HUES64 (cell line): ENCODE results near the gene MORF4L2.
"Not testable (repeated sequence)": the region's sequence is repeated elsewhere in the genome, so short reads cannot be mapped to it uniquely, and the experiment has no call there.

Experiments used
- H3K27ac ChIP-seq: 2 replicates; pipeline ENCODE4 v1.7.0; 2013; ENCODE audit warnings: low read depth, low read length, inconsistent platforms
- H3K27me3 ChIP-seq: 2 replicates; pipeline ENCODE4 v1.6.1; 2013; ENCODE audit warnings: mild to moderate bottlenecking, low read length; ENCODE audit not compliant: insufficient read depth
- H3K36me3 ChIP-seq: 2 replicates; pipeline ENCODE4 v1.6.1; 2013; ENCODE audit warnings: mild to moderate bottlenecking, low read length; ENCODE audit not compliant: insufficient read depth
- H3K4me1 ChIP-seq: 2 replicates; pipeline ENCODE4 v1.6.1; 2013; ENCODE audit warnings: mild to moderate bottlenecking, low read length, moderate library complexity; ENCODE audit not compliant: insufficient read depth
- H3K4me3 ChIP-seq: 2 replicates; pipeline ENCODE4 v1.5.1; 2013; ENCODE audit warnings: mild to moderate bottlenecking, low read length, moderate library complexity
- H3K9ac ChIP-seq: 2 replicates; pipeline ENCODE4 v1.6.1; 2013; ENCODE audit warnings: mild to moderate bottlenecking, low read depth, low read length
- H3K9me3 ChIP-seq: 2 replicates; pipeline ENCODE4 v1.6.1; 2013; ENCODE audit warnings: low read depth, low read length; ENCODE audit not compliant: insufficient read depth
- WGBS: fragments of 150-250, 120-280 bp; methylation state at CpG from one replicate; pipeline ENCODE4 v1.1.7; 2013; ENCODE audit warnings: missing lambda C conversion rate; 5-methylcytosine and 5-hydroxymethylcytosine counted together

MORF4L2 gene

DNA sequence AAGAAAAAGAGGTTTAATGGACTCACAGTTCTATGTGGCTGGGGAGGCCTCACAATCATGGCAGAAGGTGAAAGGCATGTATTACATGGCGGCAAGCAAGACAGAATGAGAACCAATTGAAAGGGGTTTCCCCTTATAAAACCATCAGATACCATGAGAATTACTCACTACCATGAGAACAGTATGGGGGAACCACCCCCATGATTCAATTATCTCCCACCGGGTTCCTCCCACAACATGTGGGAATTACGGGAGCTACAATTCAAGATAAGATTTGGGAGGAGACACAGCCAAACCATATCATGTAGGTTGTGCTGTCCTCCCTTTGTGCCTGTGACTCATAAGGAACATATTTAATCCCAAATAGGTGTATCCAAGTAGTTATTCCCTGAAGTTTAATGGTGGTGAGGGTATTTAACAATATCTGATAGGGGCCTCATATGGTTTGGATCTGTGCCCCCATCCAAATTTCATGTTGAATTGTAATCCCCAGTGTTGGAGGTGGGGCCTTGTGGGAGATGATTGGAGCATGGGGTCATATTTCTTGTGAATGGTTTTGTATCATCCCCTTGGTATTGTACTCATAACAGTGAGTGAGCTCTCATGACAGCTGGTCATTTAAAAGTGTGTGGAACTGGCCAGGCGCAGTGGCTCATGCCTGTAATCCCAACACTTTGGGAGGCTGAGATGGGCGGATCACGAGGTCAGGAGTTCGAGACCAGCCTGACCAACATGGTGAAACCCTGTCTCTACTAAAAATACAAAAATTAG is 31.1 kb downstream of the MORF4L2 start:
- H3K27ac ChIP-seq, H3K4me3 ChIP-seq, H3K36me3 ChIP-seq, H3K27me3 ChIP-seq, H3K4me1 ChIP-seq, H3K9ac ChIP-seq, H3K9me3 ChIP-seq: not testable (repeated sequence)
- 96% methylated on average over 7 of the region's 7 CpGs for WGBS

DNA sequence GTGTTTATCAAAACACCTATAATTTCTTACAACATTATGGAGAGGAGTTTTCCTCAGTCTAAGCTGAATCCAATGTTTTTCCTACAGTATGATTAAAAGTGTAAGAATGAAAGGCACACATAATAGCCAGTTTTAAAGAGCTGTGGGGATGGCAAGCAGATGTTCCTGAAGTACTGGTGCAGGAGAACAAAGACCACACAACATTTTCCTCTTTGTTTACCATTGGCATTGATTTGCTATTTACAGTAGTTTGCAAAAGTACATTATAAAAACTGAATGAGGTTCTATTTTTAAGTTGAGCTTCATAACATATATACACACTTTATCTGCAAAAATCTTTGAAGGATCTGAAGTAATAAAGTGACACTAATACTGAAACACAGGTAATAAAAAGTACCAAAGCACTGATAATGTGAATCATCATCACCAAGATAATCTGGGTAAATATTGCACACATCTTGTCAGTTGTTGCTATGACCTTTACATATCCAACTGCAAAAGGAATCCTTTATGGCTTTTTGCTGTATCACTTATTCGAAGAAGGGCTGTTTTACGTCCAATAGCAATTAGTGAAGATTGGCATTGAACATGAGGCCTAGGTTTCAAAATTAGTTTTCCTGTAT is 35.2 kb downstream of the MORF4L2 start:
- Histone ChIP-seq H3K36me3 (no peaks in the 10 kb centered on the region), H3K27me3 (no peaks in the 10 kb centered on the region), H3K9me3 (no peaks in the 10 kb centered on the region), H3K4me1 (no peaks in the 10 kb centered on the region), H3K9ac (no peak overlapping the region), H3K4me3 (no peak overlapping the region), H3K27ac (no peak overlapping the region)
- WGBS = no CpG with 5 or more reads among the region's 2 CpGs

DNA sequence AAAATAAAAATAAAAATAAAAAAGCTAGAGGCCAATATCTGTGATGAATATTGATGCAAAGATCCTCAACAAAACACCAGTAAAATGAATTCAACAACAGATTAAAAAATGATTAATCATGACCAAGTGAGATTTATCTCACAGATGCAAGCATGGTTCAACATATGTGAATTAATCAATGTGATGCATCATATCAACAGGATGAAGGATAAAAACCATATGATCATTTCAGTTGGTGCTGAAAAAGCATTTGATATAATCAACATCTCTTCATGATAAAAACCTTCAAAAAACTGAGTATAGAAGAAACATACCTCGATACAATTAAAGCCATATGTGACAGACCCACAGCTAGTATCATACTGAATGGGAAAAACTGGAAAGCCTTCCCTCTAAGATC is 38.9 kb downstream of the MORF4L2 start:
- Histone ChIP-seq H3K9ac (no peak overlapping the region), H3K36me3 (no peaks in the 10 kb centered on the region), H3K4me3 (no peak overlapping the region), H3K4me1 (no peaks in the 10 kb centered on the region), H3K27me3 (no peaks in the 10 kb centered on the region), H3K9me3 (no peaks in the 10 kb centered on the region), H3K27ac (no peak overlapping the region)
- WGBS = 100% methylated on average over 1 of the region's 1 CpG

DNA sequence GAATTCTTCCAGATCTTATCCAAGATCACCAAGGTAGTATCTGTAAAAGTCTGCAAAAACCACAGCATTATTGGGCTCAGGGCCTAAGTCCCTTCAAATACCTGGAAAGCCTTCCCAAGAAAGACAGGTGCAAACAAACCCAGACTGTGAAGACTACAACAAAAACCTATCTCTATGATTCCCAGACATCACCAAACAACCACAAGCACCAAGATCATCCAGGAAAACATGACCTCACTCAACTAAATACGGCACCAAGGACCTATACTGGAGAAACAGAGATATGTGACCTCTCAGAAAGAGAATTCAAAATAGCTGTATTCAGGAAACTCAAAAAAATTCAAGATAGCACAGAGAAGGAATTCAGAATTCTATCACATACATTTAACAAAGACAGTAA is 42.4 kb downstream of the MORF4L2 start:
- Histone ChIP-seq H3K36me3 (no peaks in the 10 kb centered on the region), H3K27me3 (no peaks in the 10 kb centered on the region), H3K4me1 (peaks cover 6% of the 10 kb centered on the region; the same call in 1 of the 2 replicates), H3K4me3 (no peak overlapping the region), H3K27ac (no peak overlapping the region), H3K9me3 (no peaks in the 10 kb centered on the region), H3K9ac (no peak overlapping the region)
- no CpG with 5 or more reads among the region's 1 CpG for WGBS

DNA sequence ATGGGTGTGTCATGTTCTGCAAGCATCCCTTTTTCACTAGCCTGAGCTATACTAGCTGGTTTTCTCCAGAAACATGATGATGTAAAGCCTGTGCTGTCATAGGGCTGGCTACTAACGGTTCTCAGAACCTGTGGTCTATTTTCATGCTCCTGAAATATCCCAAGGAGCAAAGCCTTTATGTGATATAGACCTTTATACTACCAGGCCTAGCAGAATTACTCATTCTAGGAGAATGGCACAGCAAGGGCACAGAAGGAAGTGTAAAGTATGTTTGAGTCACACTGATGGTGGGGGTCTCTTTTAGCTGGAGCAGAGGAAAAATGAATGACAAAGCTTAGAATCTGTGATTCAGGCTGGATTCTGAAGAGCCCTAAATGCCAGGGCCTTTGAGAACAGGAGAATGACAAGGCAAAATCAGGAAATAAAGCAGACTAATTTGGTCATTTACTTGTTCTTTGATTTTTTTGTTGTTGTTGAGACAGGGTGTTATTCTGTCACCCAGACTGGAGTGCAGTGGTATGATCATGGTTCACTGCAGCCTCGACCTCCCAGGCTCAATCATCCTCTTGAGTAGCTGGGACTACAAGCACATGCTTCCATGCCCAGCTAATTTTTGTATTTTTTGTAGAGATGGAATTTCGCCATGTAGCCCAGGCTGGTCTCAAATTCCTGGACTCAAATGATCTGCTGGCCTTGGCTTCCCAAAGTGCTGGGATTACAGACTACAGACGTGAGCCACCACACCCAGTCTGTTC is 45.9 kb downstream of the MORF4L2 start:
- Histone ChIP-seq H3K36me3 (no peaks in the 10 kb centered on the region), H3K4me3 (no peak overlapping the region), H3K4me1 (peaks cover 6% of the 10 kb centered on the region; the same call in 1 of the 2 replicates), H3K27ac (no peak overlapping the region), H3K9ac (no peak overlapping the region), H3K27me3 (no peaks in the 10 kb centered on the region), H3K9me3 (no peaks in the 10 kb centered on the region)
- WGBS = 78% methylated on average over 4 of the region's 4 CpGs

DNA sequence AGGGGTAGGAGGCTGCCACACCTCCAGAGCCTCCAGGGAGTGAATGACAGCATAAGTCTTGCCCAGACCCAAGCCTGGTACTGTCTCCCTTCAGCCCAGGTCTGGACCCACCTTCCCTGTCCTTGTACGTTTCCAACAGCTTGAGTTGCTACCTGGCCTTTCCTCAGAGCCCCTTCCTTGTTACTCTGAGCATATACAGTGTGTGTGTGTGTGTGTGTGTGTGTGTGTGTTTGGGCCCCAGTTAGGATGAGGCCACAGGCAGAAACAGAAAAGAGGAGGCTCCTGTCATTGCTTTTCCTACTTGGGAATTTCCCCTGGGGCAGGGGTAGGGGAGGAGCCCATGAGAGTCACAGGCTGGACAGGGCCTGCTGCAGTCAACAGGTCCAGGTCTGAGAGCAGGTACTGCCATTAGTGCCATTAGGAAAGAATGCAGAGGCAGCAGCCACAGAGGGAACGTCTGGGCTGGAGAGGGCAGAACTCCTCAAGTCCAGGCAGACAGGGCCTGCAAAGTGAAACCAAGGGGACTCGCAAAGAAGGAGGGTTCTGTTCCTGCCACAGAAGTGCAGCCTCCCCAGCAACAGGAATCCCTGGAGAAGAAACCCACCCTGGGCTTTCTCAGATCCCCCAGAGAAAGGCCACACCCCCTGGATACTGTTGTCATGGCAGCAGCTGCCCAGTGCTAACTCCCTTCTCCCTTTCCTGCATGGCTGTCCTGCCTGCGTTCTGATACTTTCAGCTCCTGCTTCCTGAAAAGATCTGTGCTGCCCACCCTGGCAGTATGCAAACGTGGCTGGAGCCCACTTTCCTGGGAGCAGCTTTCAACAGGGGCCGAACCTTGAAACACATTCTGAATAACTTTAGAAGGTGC is 47.8 kb downstream of the MORF4L2 start:
- not testable (repeated sequence) for H3K27me3 ChIP-seq, H3K27ac ChIP-seq, H3K4me1 ChIP-seq, H3K4me3 ChIP-seq, H3K9me3 ChIP-seq, H3K36me3 ChIP-seq, H3K9ac ChIP-seq
- 26% methylated on average over 4 of the region's 6 CpGs for WGBS

DNA sequence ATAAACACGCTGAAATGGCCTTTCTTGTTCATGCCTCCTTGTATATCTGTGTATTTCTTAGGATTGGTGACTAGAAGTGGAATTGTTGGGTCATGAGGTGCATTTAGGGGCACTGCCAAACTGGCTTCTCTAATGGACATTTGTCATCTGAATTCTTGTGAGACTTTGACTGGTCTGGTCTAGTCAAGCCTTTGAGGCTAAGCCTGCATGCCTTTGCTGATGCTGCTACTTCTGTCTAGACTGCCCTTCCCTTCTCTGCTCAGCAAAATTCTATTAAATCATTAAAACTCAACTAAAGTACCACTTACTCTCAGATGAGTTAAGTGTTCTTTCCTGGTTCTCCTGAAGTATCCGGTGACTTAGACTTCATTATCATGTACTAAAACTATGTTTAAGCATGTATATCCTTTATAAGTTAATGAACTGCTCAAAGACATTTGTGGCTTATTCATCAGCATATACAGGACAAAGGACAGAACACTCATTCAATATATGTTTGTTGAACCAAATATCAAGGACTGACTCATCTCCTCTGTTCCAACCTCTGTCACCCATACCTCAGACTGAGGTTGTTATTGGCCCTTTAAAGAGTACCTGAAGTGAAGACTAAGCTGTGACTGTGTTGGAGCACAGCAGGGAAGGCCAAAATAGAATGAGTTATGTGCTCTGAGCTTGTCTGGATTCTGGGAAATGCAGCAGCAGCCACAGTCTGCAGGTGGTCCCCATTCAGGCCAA is 48.7 kb downstream of the MORF4L2 start:
- H3K9me3 ChIP-seq = no peaks in the 10 kb centered on the region
- H3K27me3 ChIP-seq = no peaks in the 10 kb centered on the region
- no peak overlapping the region for H3K9ac ChIP-seq
- no peak overlapping the region for H3K4me3 ChIP-seq
- peaks cover 6% of the 10 kb centered on the region; the same call in 1 of the 2 replicates for H3K4me1 ChIP-seq
- no peak overlapping the region for H3K27ac ChIP-seq
- 95% methylated on average over 2 of the region's 2 CpGs for WGBS
- H3K36me3 ChIP-seq = no peaks in the 10 kb centered on the region

DNA sequence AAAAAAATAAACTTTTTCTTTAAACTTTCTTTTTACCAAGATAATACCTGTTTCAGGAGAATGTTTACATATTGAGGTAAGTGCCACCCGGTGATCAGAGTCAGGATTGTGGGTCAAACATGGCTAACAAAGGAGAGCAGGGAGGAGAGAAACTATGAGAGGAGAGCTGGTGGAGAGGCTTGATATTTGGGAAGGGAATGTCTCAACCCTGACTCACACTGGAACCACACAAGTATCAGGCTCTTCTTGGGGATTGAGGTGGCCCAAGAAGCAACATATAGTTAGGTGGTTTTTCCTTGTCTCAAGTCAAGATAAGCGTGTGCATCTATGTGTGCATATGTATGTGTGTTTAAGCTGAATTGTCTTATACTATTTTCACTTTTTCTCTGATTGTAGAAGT is 51.1 kb downstream of the MORF4L2 start:
- WGBS = 53% methylated on average over 1 of the region's 2 CpGs
- Histone ChIP-seq H3K4me1 (peaks cover 4% of the 10 kb centered on the region; the same call in 1 of the 2 replicates), H3K9me3 (no peaks in the 10 kb centered on the region), H3K9ac (no peak overlapping the region), H3K27ac (no peak overlapping the region), H3K36me3 (no peaks in the 10 kb centered on the region), H3K4me3 (no peak overlapping the region), H3K27me3 (no peaks in the 10 kb centered on the region)

DNA sequence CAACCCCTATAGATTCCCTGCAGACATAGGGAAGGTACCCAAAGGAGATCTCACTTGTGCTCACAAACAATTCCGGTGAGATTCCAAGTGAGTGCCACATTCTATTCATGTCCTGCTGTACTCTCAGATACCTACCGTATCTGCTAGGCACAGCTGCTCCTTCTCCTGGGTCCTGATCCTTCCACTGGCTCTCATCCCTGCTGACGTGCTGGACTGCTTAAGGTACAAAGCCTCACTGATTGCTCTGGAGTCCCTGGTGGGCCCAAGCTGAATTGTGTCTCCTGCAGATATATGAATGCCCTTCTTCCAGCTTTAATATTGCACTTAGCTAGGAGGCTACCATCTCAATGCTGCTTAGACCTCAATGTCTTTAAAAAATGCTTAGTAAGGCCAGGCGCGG is 55.4 kb downstream of the MORF4L2 start:
- peaks cover 7% of the 10 kb centered on the region; the same call in 1 of the 2 replicates for H3K4me1 ChIP-seq
- H3K4me3 ChIP-seq = no peak overlapping the region
- no peaks in the 10 kb centered on the region for H3K9me3 ChIP-seq
- H3K9ac ChIP-seq = no peak overlapping the region
- no peaks in the 10 kb centered on the region for H3K27me3 ChIP-seq
- H3K27ac ChIP-seq = no peak overlapping the region
- H3K36me3 ChIP-seq = no peaks in the 10 kb centered on the region
- WGBS = 95% methylated on average over 5 of the region's 5 CpGs

DNA sequence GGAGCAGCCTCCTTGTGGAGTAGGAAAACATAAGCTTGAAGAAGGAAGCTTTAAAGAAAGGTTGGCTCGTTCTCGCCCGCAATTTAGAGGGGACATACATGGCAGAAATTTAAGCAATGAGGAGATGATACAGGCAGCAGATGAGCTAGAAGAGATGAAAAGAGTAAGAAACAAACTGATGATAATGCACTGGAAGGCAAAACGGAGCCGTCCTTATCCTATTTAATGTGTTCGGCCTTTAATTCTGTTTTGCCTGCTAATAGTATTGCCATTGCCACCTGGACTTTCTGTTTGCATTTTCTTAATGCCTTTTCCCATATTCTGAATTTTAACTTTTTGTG is 56.4 kb downstream of the MORF4L2 start:
- Histone ChIP-seq H3K9ac (peak overlapping the region; percentile 67; the same call in 1 of the 2 replicates), H3K4me3 (peak overlapping the region; percentile 92)
- 30% methylated on average over 6 of the region's 6 CpGs for WGBS

More for the DNA sequence above, 56.4 kb downstream of the MORF4L2 start:
- no peak overlapping the region; the same call in 1 of the 2 replicates for H3K27ac ChIP-seq
- H3K9me3 ChIP-seq = no peaks in the 10 kb centered on the region
- H3K27me3 ChIP-seq = no peaks in the 10 kb centered on the region
- H3K36me3 ChIP-seq = no peaks in the 10 kb centered on the region
- peaks cover 7% of the 10 kb centered on the region; the same call in 1 of the 2 replicates for H3K4me1 ChIP-seq
